ENCODE results near the gene FOXK1. TPM values are rescaled to one million over a fixed set of nuclear protein-coding genes. Genes with fewer than 3 reads are reported as not detected.
A peak's percentile ranks its signal among the peaks of the same experiment; 100 is the strongest.
"Not testable (repeated sequence)": the region's sequence is repeated elsewhere in the genome, so short reads cannot be mapped to it uniquely, and the experiment has no call there.

The FOXK1 gene
- total RNA-seq, 2 donors from 2014 or later: 29.6 to 30.8 TPM

DNA sequence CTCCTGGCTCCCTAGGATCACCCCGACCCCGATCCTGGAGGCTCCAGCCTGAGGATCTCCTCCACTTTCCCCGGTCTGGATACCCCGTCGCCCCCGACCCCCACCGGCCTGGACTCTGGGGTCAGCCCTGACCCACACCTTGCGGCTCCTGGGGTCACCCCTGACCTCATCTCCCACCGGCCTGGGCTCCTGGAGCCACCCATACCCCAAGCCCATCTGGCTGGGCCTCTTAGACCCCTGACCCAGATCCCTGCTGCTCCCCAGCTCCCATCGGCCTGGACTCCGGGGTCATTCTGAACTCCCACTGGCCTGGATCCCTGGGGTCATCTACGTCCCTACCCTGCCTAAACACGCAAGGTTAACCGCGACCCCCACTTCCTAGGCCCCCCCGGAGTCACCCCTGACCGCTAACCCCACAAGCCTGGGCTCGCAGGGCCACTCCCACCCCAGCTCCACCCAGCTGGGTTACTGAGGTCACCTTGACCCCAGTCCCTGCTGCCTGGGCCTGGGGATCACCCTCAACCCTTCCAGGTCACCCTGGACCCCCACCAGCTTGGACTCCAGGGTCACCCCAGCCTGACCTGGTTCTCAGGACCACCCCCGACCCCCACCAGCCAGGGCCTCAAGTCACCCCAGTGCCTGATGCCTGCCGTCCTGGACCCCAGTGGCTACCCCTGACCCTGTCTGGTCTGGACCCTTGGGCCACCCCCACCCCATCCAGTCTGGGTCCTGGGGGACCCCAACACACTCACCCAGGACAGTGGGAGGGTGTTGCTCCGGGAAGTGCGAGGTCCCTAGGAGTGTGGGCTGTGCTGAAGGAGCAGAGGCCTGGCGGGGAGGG lies 1.2 kb downstream of the FOXK1 start:
- Histone ChIP-seq H3K4me3 (peak overlapping the region; percentile 65), H3K9ac (ENCODE audit: low read depth in 2 of 2, low read length in 2 of 2) (peak overlapping the region; percentile 98 to 99), H3K27ac (peak overlapping the region; percentile 83), H3K36me3 (no peaks in the 10 kb centered on the region), H3K9me3 (no peaks in the 10 kb centered on the region), H3K27me3 (no peaks in the 10 kb centered on the region), H3K4me1 (peaks cover 6% of the 10 kb centered on the region)
- DNase-seq: peak; percentile 68
- intact Hi-C loops (cut with DNase I): loop anchor here (5.0 kb wide), 1 partner anchor 69 kb away; no protein-coding TSS in a partner anchor
- no peak for TF ChIP-seq CTCF (IDR thresholded peaks at IDR 0.05)

DNA sequence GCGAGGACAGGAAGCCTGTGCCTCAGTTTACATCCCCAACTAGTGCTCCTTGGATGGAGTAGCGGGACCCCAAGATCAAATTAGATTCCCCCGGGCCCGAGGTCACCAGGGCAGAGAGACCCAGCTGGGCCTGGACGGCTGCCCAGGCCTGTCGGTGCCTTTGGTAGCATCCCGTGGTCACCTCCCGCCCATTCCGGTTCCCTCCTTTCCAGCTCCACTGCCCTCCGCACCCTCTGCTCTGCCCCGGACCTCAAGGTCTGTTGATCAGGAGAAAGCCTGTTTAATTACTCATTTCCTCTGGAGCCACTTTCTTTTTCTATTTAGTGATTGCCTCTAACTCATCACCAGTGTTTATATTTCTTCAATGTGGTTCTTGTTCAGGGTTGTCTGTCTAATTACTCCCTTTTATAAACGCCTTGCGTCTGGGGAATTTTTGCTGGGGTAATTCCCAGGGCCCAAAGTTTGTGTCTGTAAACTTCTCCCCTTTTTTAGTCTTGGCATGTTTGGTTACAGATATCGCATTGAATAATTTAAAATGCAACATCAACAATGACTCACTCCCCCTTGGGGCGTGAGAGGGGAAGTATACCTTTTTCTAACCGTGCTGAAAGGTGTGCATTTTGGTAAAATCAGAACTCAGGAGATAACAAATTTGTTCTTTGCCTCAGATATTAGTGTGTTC lies 1.9 kb downstream of the FOXK1 start:
- Histone ChIP-seq H3K27ac (peak overlapping the region; percentile 83), H3K36me3 (no peaks in the 10 kb centered on the region), H3K9me3 (no peaks in the 10 kb centered on the region), H3K4me3 (peak overlapping the region; percentile 65), H3K9ac (ENCODE audit: low read depth in 2 of 2, low read length in 2 of 2) (peak overlapping the region; percentile 98 to 99), H3K4me1 (peaks cover 6% of the 10 kb centered on the region), H3K27me3 (no peaks in the 10 kb centered on the region)
- TF ChIP-seq CTCF (IDR thresholded peaks at IDR 0.05): peak; percentile 24
- intact Hi-C loops (cut with DNase I): loop anchor here (5.0 kb wide), 1 partner anchor 68 kb away; no protein-coding TSS in a partner anchor
- peak; percentile 72 for DNase-seq

- no peaks in the 10 kb centered on the region for H3K36me3 ChIP-seq
- H3K9ac ChIP-seq (ENCODE audit: low read depth in 2 of 2, low read length in 2 of 2): peak overlapping the region; percentile 35 to 99
- no peak for TF ChIP-seq CTCF (IDR thresholded peaks at IDR 0.05)
- no peak overlapping the region for H3K4me3 ChIP-seq
- no peaks in the 10 kb centered on the region for H3K27me3 ChIP-seq
- H3K9me3 ChIP-seq: no peaks in the 10 kb centered on the region
- DNase-seq: no peak
- H3K27ac ChIP-seq: peak overlapping the region; percentile 83
- peaks cover 6% of the 10 kb centered on the region for H3K4me1 ChIP-seq
- intact Hi-C loops (cut with DNase I): loop anchor here (5.0 kb wide), 1 partner anchor 67 kb away; no protein-coding TSS in a partner anchor
Measured at GRCh38 chr7:4684846-4685245, 2.8 kb downstream of the FOXK1 start.

DNA sequence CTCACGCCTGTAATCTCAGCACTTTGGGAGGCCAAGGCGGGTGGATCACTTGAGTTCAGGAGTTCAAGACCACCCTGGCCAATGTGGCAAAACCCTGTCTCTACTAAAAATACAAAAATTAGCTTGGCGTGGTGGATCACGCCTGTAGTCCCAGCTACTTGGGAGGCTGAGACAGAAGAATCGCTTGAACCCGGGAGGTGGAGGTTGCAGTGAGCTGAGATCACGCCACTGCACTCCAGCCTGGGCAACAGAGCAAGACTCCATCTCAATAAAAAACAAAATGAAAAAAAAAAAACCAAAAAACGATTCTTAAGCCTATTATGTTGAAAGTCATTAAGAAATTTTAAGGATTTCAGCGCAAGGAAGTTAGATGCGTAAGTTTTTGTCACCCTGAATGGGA lies 3.6 kb downstream of the FOXK1 start:
- H3K4me3 ChIP-seq; H3K4me1 ChIP-seq; H3K9me3 ChIP-seq; H3K27ac ChIP-seq; intact Hi-C loops (cut with DNase I); H3K36me3 ChIP-seq; H3K27me3 ChIP-seq; H3K9ac ChIP-seq (ENCODE audit: low read depth in 2 of 2, low read length in 2 of 2); DNase-seq: not testable (repeated sequence)

GRCh38 chr7:4687956-4688355 lies 5.9 kb downstream of the FOXK1 start:
- no peak for DNase-seq
- no peak overlapping the region for H3K9ac ChIP-seq (ENCODE audit: low read depth in 2 of 2, low read length in 2 of 2)
- TF ChIP-seq CTCF (IDR thresholded peaks at IDR 0.05): no peak
- H3K27ac ChIP-seq: no peak overlapping the region
- H3K4me3 ChIP-seq: no peak overlapping the region
- intact Hi-C loops (cut with DNase I): no loop called here
- no peaks in the 10 kb centered on the region for H3K36me3 ChIP-seq
- peaks cover 6% of the 10 kb centered on the region for H3K4me1 ChIP-seq
- no peaks in the 10 kb centered on the region for H3K9me3 ChIP-seq
- no peaks in the 10 kb centered on the region for H3K27me3 ChIP-seq

Measured in colonic mucosa (tissue), 4 donors.